Tibial nerve (tissue), 4 donors: ENCODE results near the gene ATRX. TPM values are rescaled to one million over a fixed set of nuclear protein-coding genes. Genes with fewer than 3 reads are reported as not detected.
A peak's percentile ranks its signal among the peaks of the same experiment; 100 is the strongest.

Experiments used
- DNase-seq, 2 donors: peaks; one replicate each; pipeline ENCODE4 v3.0.0-alpha.2; 2019; ENCODE audit warnings: low spot score in 2 of 2
- H3K27ac ChIP-seq, 4 donors: fragments of 200-600 bp; sonication (generic) in 3 of 4; one replicate each; pipeline ENCODE4 v1.5.1; 2017 to 2019; ENCODE audit warnings: mild to moderate bottlenecking in 1 of 4
- H3K27me3 ChIP-seq, 2 donors: fragments of 200-600 bp; sonication (generic) in 1 of 2; one replicate each; pipeline versions ENCODE4 v1.5.1 to v1.6.0; 2017 to 2019
- H3K36me3 ChIP-seq, 3 donors: fragments of 200-600 bp; sonication (generic); one replicate each; pipeline ENCODE4 v1.5.1; 2018 to 2019
- H3K4me1 ChIP-seq, 4 donors: fragments of 200-600 bp; sonication (generic) in 3 of 4; one replicate each; pipeline ENCODE4 v1.5.1; 2017 to 2019
- H3K4me3 ChIP-seq, 4 donors: fragments of 200-600 bp; sonication (generic) in 3 of 4; one replicate each; pipeline ENCODE4 v1.5.1; 2017 to 2019; ENCODE audit warnings: mild to moderate bottlenecking in 1 of 4, moderate library complexity in 1 of 4
- H3K9me3 ChIP-seq, 4 donors: fragments of 200-600 bp; sonication (generic) in 3 of 4; one replicate each; pipeline ENCODE4 v1.5.1; 2017 to 2019
- EP300 ChIP-seq, 2 donors: sonication (generic); formaldehyde crosslinking; IDR thresholded peaks; one replicate each; pipeline ENCODE4 v1.6.1; 2017; ENCODE audit warnings: antibody characterized with exemption in 2 of 2, mild to moderate bottlenecking in 1 of 2
- POLR2A ChIP-seq, 2 donors: fragments of 450-650 bp; IDR thresholded peaks; one replicate each; pipeline ENCODE4 v1.6.1; 2017; ENCODE audit warnings: antibody characterized with exemption in 2 of 2, mild to moderate bottlenecking in 2 of 2, moderate library complexity in 2 of 2
- WGBS, 2 donors: methylation state at CpG; one replicate each; pipeline ENCODE4 v1.1.5; 2018; 5-methylcytosine and 5-hydroxymethylcytosine counted together
- total RNA-seq, 4 donors: library from RNA; depleted of rRNA; stranded (reverse); fragments of >200 nt; gene quantifications; one replicate each; pipeline ENCODE4 v1.1.0, GENCODE V29; 2016
- TF ChIP-seq, protein P1 (sequence below), 5 experiments: fragments of 200-600 bp in 3 of 5; fragments of 450-650 bp in 2 of 5; sonication (generic) in 3 of 5; IDR thresholded peaks; one replicate each; pipeline ENCODE4 v1.5.1; 2016 to 2019; ENCODE audit warnings: antibody characterized with exemption in 5 of 5, mild to moderate bottlenecking in 3 of 5, moderate library complexity in 2 of 5

Gene ATRX
- total RNA-seq, 4 donors from 2014 or later = 78.1 to 96.4 (median 89.6) TPM

DNA sequence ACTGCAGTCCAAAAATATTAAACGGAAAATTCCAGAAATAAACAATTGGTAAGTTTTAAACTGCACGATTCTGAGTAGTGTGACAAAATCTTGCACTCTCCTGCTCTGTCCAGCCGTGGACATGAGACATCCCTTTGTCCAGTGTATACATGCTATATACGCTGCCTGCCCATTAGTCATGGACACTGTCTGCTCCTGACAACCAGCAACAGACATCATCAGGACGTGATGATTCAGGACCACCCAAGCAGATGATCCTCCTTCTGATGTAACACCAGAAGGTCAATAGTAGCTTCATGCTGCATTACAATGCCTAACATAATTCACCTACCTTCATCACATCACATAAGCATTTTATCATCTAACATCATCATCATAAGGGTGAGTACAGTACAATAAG is 36.3 kb downstream of the ATRX start:
- no peaks in the 10 kb centered on the region for H3K27me3 ChIP-seq
- no peaks in the 10 kb centered on the region for H3K4me1 ChIP-seq
- TF ChIP-seq, protein P1, sequence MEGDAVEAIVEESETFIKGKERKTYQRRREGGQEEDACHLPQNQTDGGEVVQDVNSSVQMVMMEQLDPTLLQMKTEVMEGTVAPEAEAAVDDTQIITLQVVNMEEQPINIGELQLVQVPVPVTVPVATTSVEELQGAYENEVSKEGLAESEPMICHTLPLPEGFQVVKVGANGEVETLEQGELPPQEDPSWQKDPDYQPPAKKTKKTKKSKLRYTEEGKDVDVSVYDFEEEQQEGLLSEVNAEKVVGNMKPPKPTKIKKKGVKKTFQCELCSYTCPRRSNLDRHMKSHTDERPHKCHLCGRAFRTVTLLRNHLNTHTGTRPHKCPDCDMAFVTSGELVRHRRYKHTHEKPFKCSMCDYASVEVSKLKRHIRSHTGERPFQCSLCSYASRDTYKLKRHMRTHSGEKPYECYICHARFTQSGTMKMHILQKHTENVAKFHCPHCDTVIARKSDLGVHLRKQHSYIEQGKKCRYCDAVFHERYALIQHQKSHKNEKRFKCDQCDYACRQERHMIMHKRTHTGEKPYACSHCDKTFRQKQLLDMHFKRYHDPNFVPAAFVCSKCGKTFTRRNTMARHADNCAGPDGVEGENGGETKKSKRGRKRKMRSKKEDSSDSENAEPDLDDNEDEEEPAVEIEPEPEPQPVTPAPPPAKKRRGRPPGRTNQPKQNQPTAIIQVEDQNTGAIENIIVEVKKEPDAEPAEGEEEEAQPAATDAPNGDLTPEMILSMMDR (IDR thresholded peaks at IDR 0.05) = no peak
- TF ChIP-seq EP300 (IDR thresholded peaks at IDR 0.05) = no peak
- no peak for TF ChIP-seq POLR2A (IDR thresholded peaks at IDR 0.05)
- no peaks in the 10 kb centered on the region for H3K36me3 ChIP-seq
- H3K27ac ChIP-seq = no peak overlapping the region
- H3K4me3 ChIP-seq = no peak overlapping the region
- no peaks in the 10 kb centered on the region for H3K9me3 ChIP-seq
- no peak for DNase-seq
- WGBS, 2 donors = 57 to 60% methylated on average over 5 of the region's 5 CpGs

DNA sequence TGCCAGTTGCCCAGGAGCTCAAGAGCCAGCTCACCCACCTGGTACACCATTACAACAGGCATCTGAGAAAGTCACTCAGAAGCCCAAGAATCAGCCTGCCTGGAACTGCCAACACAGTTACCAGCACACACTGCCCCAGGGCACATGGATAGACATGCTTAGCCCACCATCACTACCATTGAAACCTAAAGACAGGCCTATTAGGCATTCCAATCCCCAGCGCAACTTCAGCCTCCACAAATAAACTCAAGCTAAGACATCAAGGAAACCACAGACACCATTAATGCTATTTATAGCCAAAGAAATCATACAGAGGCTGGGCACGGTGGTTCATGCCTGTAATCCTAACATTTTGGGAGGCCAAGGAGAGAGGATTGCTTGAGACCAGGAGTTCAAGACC is 42.3 kb downstream of the ATRX start:
- DNase-seq = no peak
- Histone ChIP-seq H3K4me1 (peaks cover 0 to 23% (median 3%) of the 10 kb centered on the region in 4 donors), H3K4me3 (no peak overlapping the region), H3K36me3 (no peaks in the 10 kb centered on the region), H3K27me3 (no peaks in the 10 kb centered on the region), H3K27ac (no peak overlapping the region), H3K9me3 (no peaks in the 10 kb centered on the region)
- TF ChIP-seq, protein P1 (IDR thresholded peaks at IDR 0.05) = no peak
- 20 to 66% methylated on average over 1 to 2 of the region's 2 CpGs for WGBS, 2 donors

DNA sequence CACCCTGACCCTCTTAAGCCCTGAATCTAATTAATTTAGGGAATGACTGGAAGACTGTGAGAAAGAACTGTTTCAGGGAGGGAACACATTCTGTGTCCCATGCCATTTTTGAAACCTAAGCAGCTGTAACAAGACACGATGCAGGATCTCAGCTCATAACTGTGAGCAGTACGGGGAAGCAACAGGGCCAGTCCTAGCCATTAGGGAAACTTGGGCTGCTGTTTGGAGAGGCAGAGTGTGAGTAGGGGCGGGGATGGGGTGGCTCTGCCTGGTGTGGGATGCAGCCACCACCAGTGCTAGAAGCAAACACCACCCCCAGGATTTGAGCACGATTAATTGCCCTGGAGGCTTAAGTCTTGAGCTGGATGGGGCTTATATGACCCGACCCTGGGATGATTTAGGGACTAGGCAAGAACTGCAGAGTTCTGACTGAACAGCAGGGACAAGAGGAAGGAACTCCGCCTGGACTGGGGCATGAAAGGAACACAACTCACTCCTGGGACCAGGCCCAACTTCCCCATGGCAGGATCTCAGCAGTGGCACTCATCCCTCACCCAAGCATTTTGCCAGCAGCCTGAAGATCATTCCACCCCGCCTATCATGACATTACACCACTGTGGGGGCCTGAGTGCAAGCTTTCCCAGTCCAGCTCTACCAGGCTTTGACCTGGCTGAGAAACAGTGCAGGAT is 43.1 kb downstream of the ATRX start:
- WGBS, 2 donors = 44 to 56% methylated on average over 3 to 7 of the region's 7 CpGs
- TF ChIP-seq, protein P1 (IDR thresholded peaks at IDR 0.05) = no peak
- no peak for TF ChIP-seq EP300 (IDR thresholded peaks at IDR 0.05)
- TF ChIP-seq POLR2A (IDR thresholded peaks at IDR 0.05) = no peak
- no peaks in the 10 kb centered on the region for H3K27me3 ChIP-seq
- peaks cover 0 to 23% (median 3%) of the 10 kb centered on the region in 4 donors for H3K4me1 ChIP-seq
- peak overlapping the region in 1 of 4 donors; percentile 46 for H3K27ac ChIP-seq
- H3K9me3 ChIP-seq = no peaks in the 10 kb centered on the region
- no peak for DNase-seq
- no peaks in the 10 kb centered on the region for H3K36me3 ChIP-seq
- no peak overlapping the region for H3K4me3 ChIP-seq

DNA sequence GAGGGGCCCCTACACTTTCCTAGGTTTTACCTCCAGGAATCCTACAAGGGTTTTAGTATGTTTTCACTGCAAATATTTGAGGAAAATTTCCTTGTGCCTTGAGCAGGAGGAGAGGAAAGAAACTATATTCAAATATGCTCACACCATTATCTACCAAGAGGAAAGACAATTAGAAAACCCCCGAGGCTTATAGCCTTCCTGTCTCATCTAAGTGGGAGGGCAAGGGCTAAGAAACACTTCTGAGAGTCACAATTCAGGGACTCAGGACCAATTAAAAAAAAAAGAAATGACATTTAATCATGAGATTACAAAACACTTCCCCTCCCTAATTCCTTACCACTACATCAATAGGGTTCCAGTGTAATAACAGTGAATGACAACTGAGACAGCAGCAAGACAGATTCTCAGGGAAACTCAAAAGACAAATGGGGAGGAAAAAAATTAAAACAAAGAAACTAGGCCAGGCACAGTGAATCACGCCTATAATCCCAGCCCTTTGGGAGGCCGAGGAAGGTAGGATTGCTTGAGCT is 45.6 kb downstream of the ATRX start:
- no peak for DNase-seq
- Histone ChIP-seq H3K9me3 (no peaks in the 10 kb centered on the region), H3K36me3 (no peaks in the 10 kb centered on the region), H3K4me3 (no peak overlapping the region), H3K27ac (peak overlapping the region in 1 of 4 donors; percentile 31), H3K4me1 (peaks cover 0 to 23% (median 3%) of the 10 kb centered on the region in 4 donors), H3K27me3 (no peaks in the 10 kb centered on the region)
- WGBS, 2 donors = 46 to 53% methylated on average over 3 of the region's 3 CpGs
- TF ChIP-seq, protein P1 (IDR thresholded peaks at IDR 0.05) = no peak
- TF ChIP-seq POLR2A (IDR thresholded peaks at IDR 0.05) (no peak), EP300 (IDR thresholded peaks at IDR 0.05) (no peak)

DNA sequence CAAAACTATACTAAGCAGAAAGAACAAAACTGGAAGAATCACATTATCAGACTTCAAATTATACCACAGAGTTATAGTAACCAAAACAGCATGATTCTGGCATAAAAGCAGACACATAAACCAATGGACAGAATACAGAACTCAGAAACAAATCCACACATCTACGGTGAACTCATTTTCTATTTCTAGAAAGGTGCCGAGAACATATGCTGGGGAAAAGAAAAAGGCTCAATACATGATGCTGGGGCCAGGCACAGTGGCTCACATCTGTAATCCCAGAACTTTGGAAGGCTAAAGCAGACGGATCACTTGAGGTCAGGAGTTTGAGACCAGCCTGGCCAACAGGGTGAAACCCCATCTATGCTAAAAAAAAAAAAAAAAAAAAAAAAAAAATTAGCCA is 52.7 kb downstream of the ATRX start:
- TF ChIP-seq, protein P1 (IDR thresholded peaks at IDR 0.05) = no peak
- TF ChIP-seq EP300 (IDR thresholded peaks at IDR 0.05) = no peak
- TF ChIP-seq POLR2A (IDR thresholded peaks at IDR 0.05) = no peak
- H3K27ac ChIP-seq = no peak overlapping the region
- DNase-seq = no peak
- H3K9me3 ChIP-seq = peaks cover 0 to 6% (median 0%) of the 10 kb centered on the region in 4 donors
- no peaks in the 10 kb centered on the region for H3K27me3 ChIP-seq
- no peak overlapping the region for H3K4me3 ChIP-seq
- WGBS, 2 donors = 89 to 100% methylated on average over 3 of the region's 3 CpGs
- no peaks in the 10 kb centered on the region for H3K4me1 ChIP-seq
- H3K36me3 ChIP-seq = no peaks in the 10 kb centered on the region
